Measurements from ENCODE around the gene TEAD1.

Gene TEAD1

DNA sequence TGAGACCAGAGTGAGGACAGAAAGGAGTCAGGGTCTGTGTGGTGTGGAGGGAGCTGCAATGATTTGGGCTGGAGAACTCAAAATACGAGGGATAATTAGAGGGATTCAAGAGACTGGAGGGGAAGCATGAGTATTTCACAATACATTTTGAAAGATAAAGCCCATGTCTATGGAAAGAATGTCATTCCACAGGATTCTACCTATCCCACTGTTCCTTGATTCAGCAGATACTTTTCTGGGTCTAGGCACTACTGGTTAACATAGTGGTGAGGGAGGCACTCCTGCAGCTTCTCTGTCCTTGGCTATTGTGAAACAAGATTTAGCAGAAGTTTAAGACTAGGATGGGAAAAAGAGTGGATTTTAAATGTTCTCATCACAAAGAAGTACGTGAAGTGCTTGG, 262.0 kb downstream of the TEAD1 start:
- no peaks in the 10 kb centered on the region for H3K9me3 ChIP-seq (replicated peaks; ENCODE audit: insufficient read depth, low read length)
- H3K4me1 ChIP-seq (ENCODE audit: low read length), result no peaks in the 10 kb centered on the region
- H3K4me2 ChIP-seq (ENCODE audit: low read depth, low read length), result no peak overlapping the region
- H3K4me3 ChIP-seq (ENCODE audit: low read length), result no peak overlapping the region
- no peaks in the 10 kb centered on the region for H3F3A ChIP-seq (ENCODE audit: insufficient read depth, low read length)
- no peaks in the 10 kb centered on the region for H4K20me1 ChIP-seq (ENCODE audit: insufficient read depth, low read length)
- no peak overlapping the region for H3K9ac ChIP-seq (ENCODE audit: low read length)
- H3K27me3 ChIP-seq (replicated peaks; ENCODE audit: insufficient read depth, low read length), result no peaks in the 10 kb centered on the region
- DNase-seq, result no peak
- H3K9me2 ChIP-seq (replicated peaks; ENCODE audit: insufficient read depth, low read length), result no peaks in the 10 kb centered on the region
- H3K36me3 ChIP-seq (replicated peaks; ENCODE audit: insufficient read depth, low read length), result no peaks in the 10 kb centered on the region
- TF ChIP-seq EZH2 (optimal IDR thresholded peaks at IDR 0.05; ENCODE audit: low read depth, low read length) (no peak), EZH2phosphoT487 (IDR thresholded peaks at IDR 0.05; ENCODE audit: low read length) (no peak)
- TF ChIP-seq, protein P1, sequence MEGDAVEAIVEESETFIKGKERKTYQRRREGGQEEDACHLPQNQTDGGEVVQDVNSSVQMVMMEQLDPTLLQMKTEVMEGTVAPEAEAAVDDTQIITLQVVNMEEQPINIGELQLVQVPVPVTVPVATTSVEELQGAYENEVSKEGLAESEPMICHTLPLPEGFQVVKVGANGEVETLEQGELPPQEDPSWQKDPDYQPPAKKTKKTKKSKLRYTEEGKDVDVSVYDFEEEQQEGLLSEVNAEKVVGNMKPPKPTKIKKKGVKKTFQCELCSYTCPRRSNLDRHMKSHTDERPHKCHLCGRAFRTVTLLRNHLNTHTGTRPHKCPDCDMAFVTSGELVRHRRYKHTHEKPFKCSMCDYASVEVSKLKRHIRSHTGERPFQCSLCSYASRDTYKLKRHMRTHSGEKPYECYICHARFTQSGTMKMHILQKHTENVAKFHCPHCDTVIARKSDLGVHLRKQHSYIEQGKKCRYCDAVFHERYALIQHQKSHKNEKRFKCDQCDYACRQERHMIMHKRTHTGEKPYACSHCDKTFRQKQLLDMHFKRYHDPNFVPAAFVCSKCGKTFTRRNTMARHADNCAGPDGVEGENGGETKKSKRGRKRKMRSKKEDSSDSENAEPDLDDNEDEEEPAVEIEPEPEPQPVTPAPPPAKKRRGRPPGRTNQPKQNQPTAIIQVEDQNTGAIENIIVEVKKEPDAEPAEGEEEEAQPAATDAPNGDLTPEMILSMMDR (IDR thresholded peaks at IDR 0.05; ENCODE audit: low read length), result no peak
- no peak overlapping the region for H2AFZ ChIP-seq (ENCODE audit: low read length)
- H3K27ac ChIP-seq (ENCODE audit: low read length), result no peak overlapping the region
- no peaks in the 10 kb centered on the region for H3K79me2 ChIP-seq (ENCODE audit: low read length)

DNA sequence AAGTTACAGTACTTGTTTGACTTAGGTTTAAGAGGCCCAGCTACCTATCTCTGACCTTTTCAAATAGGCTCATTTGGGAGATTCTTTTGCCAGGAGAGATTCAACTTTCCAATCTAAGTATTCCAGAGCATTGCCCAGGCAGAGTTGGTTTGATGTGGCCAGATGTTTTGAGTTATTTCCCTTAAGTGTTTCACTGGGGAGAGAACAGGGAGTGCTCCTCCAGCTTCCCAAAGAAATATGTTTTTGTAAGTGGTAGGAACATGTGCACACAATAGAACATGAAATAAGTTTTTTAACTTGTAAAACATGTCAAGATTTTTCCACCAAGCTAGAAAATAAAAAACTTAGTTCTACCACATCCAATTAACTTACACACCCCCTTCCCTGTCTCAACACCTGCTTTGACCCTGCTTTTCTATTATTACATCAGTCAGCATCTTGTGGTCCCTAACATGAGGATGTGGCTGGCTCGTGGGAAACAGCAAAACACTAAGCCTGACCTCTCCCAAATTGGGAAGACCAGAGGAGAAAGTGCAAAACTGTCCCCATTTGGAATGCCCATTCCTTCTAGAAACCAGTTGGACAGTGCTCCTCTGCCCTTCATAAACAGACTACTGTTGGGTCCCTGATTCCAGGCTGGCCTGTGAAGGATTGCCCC, 264.5 kb downstream of the TEAD1 start:
- Histone ChIP-seq H3K4me3 (ENCODE audit: low read length) (no peak overlapping the region), H3K4me1 (ENCODE audit: low read length) (no peaks in the 10 kb centered on the region), H3K27me3 (replicated peaks; ENCODE audit: insufficient read depth, low read length) (no peaks in the 10 kb centered on the region), H4K20me1 (ENCODE audit: insufficient read depth, low read length) (no peaks in the 10 kb centered on the region), H3K9me2 (replicated peaks; ENCODE audit: insufficient read depth, low read length) (no peaks in the 10 kb centered on the region), H3K27ac (ENCODE audit: low read length) (no peak overlapping the region), H2AFZ (ENCODE audit: low read length) (no peak overlapping the region), H3K9me3 (replicated peaks; ENCODE audit: insufficient read depth, low read length) (no peaks in the 10 kb centered on the region), H3K9ac (ENCODE audit: low read length) (no peak overlapping the region), H3K4me2 (ENCODE audit: low read depth, low read length) (no peak overlapping the region), H3F3A (ENCODE audit: insufficient read depth, low read length) (no peaks in the 10 kb centered on the region), H3K79me2 (ENCODE audit: low read length) (no peaks in the 10 kb centered on the region), H3K36me3 (replicated peaks; ENCODE audit: insufficient read depth, low read length) (no peaks in the 10 kb centered on the region)
- TF ChIP-seq EZH2phosphoT487 (IDR thresholded peaks at IDR 0.05; ENCODE audit: low read length), result no peak
- TF ChIP-seq, protein P1 (IDR thresholded peaks at IDR 0.05; ENCODE audit: low read length), result no peak
- DNase-seq, result no peak

DNA sequence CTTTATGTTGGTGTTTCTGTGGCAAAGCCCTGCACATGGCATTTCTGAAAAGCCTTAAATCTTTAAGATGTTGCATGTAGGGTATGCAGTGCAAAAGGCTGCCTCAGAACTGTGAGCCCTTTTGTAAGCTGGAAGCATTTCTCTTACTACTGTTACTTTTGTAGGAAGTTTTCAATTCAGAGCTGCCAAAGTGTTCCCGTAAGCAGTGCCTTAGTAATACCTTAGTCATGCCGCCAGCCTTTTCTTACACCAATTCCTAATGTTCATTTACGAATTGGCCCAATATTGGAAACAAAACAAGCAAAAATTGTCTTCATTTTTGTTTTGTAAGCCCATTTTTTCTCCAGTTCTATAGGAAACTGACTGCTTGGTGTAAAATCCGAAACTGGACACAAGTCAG, 267.4 kb downstream of the TEAD1 start:
- H3F3A ChIP-seq (ENCODE audit: insufficient read depth, low read length), result no peaks in the 10 kb centered on the region
- H3K9ac ChIP-seq (ENCODE audit: low read length), result no peak overlapping the region
- no peak overlapping the region for H3K4me3 ChIP-seq (ENCODE audit: low read length)
- H3K27me3 ChIP-seq (replicated peaks; ENCODE audit: insufficient read depth, low read length), result no peaks in the 10 kb centered on the region
- H3K9me2 ChIP-seq (replicated peaks; ENCODE audit: insufficient read depth, low read length), result no peaks in the 10 kb centered on the region
- no peaks in the 10 kb centered on the region for H3K79me2 ChIP-seq (ENCODE audit: low read length)
- DNase-seq, result no peak
- H3K4me2 ChIP-seq (ENCODE audit: low read depth, low read length), result no peak overlapping the region
- no peaks in the 10 kb centered on the region for H3K36me3 ChIP-seq (replicated peaks; ENCODE audit: insufficient read depth, low read length)
- no peaks in the 10 kb centered on the region for H3K4me1 ChIP-seq (ENCODE audit: low read length)
- H4K20me1 ChIP-seq (ENCODE audit: insufficient read depth, low read length), result no peaks in the 10 kb centered on the region
- no peak overlapping the region for H3K27ac ChIP-seq (ENCODE audit: low read length)
- no peak overlapping the region for H2AFZ ChIP-seq (ENCODE audit: low read length)
- no peaks in the 10 kb centered on the region for H3K9me3 ChIP-seq (replicated peaks; ENCODE audit: insufficient read depth, low read length)
- TF ChIP-seq, protein P1 (IDR thresholded peaks at IDR 0.05; ENCODE audit: low read length), result no peak
- no peak for TF ChIP-seq EZH2 (optimal IDR thresholded peaks at IDR 0.05; ENCODE audit: low read depth, low read length)
- TF ChIP-seq EZH2phosphoT487 (IDR thresholded peaks at IDR 0.05; ENCODE audit: low read length), result no peak
